ENCODE data around the gene GNAZ. TPM values are rescaled to one million over a fixed set of nuclear protein-coding genes. Genes with fewer than 3 reads are reported as not detected.

Gene GNAZ
- total and polyA plus RNA-seq, 2 of the 8 experiments (the other 6 are each of a cell fraction or from before 2014, with no cell fraction given), result 6.6 to 9.6 TPM

GRCh38 chr22:23058481-23059283, 11.6 kb upstream of the GNAZ start (continued):
- TF ChIP-seq, protein P1, sequence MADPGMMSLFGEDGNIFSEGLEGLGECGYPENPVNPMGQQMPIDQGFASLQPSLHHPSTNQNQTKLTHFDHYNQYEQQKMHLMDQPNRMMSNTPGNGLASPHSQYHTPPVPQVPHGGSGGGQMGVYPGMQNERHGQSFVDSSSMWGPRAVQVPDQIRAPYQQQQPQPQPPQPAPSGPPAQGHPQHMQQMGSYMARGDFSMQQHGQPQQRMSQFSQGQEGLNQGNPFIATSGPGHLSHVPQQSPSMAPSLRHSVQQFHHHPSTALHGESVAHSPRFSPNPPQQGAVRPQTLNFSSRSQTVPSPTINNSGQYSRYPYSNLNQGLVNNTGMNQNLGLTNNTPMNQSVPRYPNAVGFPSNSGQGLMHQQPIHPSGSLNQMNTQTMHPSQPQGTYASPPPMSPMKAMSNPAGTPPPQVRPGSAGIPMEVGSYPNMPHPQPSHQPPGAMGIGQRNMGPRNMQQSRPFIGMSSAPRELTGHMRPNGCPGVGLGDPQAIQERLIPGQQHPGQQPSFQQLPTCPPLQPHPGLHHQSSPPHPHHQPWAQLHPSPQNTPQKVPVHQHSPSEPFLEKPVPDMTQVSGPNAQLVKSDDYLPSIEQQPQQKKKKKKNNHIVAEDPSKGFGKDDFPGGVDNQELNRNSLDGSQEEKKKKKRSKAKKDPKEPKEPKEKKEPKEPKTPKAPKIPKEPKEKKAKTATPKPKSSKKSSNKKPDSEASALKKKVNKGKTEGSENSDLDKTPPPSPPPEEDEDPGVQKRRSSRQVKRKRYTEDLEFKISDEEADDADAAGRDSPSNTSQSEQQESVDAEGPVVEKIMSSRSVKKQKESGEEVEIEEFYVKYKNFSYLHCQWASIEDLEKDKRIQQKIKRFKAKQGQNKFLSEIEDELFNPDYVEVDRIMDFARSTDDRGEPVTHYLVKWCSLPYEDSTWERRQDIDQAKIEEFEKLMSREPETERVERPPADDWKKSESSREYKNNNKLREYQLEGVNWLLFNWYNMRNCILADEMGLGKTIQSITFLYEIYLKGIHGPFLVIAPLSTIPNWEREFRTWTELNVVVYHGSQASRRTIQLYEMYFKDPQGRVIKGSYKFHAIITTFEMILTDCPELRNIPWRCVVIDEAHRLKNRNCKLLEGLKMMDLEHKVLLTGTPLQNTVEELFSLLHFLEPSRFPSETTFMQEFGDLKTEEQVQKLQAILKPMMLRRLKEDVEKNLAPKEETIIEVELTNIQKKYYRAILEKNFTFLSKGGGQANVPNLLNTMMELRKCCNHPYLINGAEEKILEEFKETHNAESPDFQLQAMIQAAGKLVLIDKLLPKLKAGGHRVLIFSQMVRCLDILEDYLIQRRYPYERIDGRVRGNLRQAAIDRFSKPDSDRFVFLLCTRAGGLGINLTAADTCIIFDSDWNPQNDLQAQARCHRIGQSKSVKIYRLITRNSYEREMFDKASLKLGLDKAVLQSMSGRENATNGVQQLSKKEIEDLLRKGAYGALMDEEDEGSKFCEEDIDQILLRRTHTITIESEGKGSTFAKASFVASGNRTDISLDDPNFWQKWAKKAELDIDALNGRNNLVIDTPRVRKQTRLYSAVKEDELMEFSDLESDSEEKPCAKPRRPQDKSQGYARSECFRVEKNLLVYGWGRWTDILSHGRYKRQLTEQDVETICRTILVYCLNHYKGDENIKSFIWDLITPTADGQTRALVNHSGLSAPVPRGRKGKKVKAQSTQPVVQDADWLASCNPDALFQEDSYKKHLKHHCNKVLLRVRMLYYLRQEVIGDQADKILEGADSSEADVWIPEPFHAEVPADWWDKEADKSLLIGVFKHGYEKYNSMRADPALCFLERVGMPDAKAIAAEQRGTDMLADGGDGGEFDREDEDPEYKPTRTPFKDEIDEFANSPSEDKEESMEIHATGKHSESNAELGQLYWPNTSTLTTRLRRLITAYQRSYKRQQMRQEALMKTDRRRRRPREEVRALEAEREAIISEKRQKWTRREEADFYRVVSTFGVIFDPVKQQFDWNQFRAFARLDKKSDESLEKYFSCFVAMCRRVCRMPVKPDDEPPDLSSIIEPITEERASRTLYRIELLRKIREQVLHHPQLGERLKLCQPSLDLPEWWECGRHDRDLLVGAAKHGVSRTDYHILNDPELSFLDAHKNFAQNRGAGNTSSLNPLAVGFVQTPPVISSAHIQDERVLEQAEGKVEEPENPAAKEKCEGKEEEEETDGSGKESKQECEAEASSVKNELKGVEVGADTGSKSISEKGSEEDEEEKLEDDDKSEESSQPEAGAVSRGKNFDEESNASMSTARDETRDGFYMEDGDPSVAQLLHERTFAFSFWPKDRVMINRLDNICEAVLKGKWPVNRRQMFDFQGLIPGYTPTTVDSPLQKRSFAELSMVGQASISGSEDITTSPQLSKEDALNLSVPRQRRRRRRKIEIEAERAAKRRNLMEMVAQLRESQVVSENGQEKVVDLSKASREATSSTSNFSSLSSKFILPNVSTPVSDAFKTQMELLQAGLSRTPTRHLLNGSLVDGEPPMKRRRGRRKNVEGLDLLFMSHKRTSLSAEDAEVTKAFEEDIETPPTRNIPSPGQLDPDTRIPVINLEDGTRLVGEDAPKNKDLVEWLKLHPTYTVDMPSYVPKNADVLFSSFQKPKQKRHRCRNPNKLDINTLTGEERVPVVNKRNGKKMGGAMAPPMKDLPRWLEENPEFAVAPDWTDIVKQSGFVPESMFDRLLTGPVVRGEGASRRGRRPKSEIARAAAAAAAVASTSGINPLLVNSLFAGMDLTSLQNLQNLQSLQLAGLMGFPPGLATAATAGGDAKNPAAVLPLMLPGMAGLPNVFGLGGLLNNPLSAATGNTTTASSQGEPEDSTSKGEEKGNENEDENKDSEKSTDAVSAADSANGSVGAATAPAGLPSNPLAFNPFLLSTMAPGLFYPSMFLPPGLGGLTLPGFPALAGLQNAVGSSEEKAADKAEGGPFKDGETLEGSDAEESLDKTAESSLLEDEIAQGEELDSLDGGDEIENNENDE (IDR thresholded peaks at IDR 0.05; ENCODE audit: insufficient replicate concordance, low read length), result no peak
- no peak for TF ChIP-seq SIN3A (conservative IDR thresholded peaks at IDR 0.05 in 1 of 2, IDR thresholded peaks at IDR 0.05 in 1 of 2; ENCODE audit: low read depth in 1 of 2, low read length in 2 of 2)
- TF ChIP-seq POLR2AphosphoS5 (IDR thresholded peaks at IDR 0.05; ENCODE audit: low read depth, low read length), result no peak
- no peak for TF ChIP-seq KDM5A (IDR thresholded peaks at IDR 0.05; ENCODE audit: low read length)
- TF ChIP-seq TBP (IDR thresholded peaks at IDR 0.05; ENCODE audit: low read depth, low read length), result no peak
- TF ChIP-seq EP300 (IDR thresholded peaks at IDR 0.05; ENCODE audit: borderline replicate concordance in 1 of 2, low read depth in 2 of 2, low read length in 2 of 2), result no peak
